TTC549 (cell line): ENCODE measurements around the gene WDHD1.
"Not testable (repeated sequence)": the region's sequence is repeated elsewhere in the genome, so short reads cannot be mapped to it uniquely, and the experiment has no call there.

Experiments used
- FAIRE-seq: peaks from 2 replicates; lab custom pipeline; 2012; peaks lifted over from hg19 to GRCh38; lab: Jason Lieb, UNC

The WDHD1 gene, protein sequence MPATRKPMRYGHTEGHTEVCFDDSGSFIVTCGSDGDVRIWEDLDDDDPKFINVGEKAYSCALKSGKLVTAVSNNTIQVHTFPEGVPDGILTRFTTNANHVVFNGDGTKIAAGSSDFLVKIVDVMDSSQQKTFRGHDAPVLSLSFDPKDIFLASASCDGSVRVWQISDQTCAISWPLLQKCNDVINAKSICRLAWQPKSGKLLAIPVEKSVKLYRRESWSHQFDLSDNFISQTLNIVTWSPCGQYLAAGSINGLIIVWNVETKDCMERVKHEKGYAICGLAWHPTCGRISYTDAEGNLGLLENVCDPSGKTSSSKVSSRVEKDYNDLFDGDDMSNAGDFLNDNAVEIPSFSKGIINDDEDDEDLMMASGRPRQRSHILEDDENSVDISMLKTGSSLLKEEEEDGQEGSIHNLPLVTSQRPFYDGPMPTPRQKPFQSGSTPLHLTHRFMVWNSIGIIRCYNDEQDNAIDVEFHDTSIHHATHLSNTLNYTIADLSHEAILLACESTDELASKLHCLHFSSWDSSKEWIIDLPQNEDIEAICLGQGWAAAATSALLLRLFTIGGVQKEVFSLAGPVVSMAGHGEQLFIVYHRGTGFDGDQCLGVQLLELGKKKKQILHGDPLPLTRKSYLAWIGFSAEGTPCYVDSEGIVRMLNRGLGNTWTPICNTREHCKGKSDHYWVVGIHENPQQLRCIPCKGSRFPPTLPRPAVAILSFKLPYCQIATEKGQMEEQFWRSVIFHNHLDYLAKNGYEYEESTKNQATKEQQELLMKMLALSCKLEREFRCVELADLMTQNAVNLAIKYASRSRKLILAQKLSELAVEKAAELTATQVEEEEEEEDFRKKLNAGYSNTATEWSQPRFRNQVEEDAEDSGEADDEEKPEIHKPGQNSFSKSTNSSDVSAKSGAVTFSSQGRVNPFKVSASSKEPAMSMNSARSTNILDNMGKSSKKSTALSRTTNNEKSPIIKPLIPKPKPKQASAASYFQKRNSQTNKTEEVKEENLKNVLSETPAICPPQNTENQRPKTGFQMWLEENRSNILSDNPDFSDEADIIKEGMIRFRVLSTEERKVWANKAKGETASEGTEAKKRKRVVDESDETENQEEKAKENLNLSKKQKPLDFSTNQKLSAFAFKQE

DNA sequence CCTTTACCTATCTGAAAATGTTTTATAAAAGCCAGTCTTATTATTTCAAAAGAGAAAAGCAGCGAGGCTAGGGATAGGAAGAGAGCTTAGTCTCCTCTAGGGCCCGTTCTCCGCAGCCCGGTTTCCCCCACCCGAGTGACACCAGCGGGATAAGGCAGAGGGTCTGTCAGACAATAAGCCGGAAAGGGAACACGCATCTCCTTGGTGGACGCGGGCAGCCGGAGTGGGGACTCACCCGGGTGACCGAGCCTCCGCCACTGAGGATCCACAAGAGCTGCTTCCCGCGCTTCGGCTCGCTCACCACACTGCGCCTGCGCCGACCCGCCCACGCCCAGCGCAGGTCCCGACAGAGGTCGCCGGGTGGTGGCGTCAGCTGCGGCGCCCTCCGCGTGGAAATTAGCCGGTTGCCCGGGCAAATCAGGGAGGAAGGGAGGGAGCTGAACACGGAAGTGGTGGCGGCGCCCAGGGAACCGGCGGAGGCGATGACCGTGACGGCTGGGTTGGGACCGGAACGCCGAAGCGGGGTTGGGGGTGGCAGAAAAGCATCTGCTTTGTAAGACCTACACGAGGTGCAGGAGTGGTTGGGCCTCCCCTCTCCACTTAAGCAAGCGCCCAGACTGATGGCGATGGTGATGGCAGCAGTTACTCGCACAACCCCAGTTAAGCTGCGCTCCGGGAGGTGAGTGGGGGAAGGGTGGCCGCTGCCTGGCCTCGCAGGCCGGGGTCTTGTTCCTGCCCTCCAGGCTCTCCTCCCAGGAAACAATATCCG, at the start of gene WDHD1, which contains the start of gene SOCS4:
WDHD1 (minus strand) TSS at position 307 of the 769 bp plus-strand sequence. CDS start 312 bp downstream, outside the sequence.
SOCS4 (plus strand) TSS at position 444 of the 769 bp plus-strand sequence. CDS start 15,806 bp downstream, outside the sequence.
- FAIRE-seq, result no peak

DNA sequence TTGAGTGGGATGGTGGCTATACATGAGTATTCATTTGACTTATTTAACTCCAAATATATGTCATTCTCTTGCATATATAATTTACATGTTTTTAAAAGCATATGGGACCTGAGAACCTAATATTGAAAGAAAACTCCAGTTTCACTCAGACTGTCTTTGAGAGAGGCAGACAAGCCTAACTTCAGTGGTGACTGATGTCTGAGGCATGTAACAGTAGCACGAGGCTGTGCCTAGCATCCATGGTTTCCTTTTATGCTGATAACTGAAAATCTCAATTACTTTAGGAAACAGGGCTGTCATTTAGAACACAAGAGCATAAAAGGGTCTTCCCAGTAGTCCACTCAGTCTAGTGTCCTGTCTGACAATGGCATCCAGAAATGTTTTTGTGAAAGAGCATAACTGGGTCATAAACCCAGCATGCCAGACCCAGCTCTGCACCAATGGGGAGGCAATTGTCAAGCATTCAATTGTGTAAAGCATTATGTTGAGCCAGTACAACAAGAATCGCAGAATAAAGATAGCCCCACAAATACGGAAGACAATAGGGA, 48.8 kb upstream of the WDHD1 start:
- no peak for FAIRE-seq

DNA sequence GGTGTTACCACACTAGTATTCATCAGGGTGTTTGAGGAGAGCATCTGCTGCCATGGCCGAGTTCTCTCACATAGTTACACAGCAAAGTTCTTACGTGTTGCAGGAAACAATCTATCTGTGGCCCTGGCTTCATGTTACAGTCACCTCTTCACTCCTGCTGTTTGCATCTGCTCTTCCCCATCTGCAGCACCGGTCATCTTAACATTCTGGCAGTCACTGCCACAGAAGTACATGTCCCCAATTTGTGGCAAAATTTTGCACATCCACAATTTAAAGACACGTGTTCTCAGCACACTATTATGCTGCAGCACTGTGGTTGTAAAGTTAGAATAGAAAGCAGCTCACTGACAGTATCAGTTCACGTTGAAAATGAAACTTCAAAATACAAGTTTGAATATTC, 47.8 kb upstream of the WDHD1 start:
- FAIRE-seq, result no peak

DNA sequence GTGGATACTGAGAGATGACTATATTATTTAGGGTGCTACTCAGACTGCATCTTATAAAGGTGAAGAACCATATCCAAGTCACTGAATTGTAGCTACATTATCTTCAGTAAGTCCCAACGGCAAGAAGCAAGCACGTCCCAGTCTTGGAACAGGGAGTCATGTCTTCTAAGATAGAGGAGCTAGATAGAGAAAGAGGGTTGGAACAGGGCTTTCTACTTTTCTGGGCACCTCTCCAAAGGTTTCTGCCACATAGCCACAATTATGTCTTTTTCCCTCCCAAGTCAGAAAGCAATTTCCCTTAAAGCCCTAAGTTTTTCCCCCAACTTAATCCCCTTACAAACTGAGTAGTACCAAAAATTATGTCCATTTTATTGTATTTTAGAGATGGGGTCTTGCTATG, 47.0 kb upstream of the WDHD1 start:
- no peak for FAIRE-seq

DNA sequence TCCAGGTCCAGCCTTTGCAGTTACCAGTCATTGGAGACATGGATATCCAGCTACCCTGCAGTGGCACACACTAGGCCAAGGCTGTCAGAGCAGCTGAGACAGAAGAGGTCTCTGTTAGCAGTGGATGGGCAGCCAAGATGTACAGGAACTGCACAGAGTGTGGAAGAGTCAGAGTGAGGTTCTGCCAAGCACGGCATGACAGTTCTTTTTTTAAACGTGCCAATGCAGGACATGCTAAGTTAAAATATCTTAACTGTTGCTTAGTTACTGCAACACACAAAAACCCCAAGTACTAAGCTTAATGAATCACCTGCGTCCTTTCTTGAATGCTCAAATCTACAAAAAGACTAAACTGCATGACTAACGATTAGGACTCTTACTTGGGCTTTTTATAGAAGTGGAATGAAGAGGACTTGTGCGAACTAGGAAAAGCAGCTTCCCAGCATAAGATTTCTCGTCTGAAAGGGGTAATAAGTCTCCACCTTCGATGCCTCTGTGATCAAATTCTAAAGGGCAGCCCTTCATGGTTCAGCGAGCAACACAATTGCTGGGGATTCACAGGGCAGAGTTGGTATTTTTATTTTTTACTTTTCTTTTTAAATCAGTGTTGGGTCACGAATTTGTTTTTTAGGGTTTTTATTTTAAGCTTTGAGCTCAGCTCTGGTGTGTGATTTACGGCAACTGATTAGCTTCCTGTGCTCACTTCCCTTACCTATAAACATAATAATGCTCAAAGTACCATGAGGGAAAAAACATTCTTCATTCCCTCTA, 45.2 kb upstream of the WDHD1 start:
- FAIRE-seq, result no peak

DNA sequence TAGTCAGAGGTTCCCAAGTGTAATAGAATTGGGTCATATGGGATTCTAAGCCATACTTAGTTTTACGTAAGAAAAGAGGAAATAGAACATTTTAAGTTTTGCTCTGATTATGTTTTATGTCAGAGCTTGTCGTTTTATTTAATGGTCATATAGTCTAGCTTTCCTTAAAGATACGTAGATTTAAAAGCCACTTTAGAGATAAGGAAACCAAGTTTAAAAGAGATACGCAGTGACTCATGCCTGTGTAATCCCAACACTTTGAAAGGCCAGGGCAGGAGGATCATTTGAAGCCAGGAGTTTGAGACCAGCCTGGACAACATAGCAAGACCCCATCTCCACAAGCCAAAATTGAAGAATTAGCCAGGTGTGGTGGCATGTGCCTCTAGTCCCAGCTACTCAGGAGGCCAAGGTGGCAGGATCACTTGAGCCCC, 44.1 kb upstream of the WDHD1 start:
- no peak for FAIRE-seq

DNA sequence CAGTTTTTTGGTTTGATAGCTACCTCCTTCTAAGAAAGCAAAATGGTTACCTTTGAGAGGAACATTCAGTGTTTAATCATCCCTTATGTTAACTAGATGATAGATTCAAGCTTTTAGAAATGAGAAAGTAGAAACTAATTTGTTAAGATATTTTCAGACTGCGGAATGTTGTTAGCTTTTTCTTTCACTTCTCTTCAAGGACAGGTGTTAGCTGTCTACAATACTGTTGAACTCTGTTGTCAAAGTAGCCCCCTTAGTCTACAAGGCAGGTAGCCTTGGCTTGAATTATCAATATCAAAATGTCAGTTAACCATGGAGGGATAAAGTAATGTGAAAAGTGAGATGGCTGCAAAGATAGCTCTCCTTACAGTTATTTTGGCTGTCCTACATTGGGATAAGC, 39.3 kb upstream of the WDHD1 start:
- FAIRE-seq, result no peak

DNA sequence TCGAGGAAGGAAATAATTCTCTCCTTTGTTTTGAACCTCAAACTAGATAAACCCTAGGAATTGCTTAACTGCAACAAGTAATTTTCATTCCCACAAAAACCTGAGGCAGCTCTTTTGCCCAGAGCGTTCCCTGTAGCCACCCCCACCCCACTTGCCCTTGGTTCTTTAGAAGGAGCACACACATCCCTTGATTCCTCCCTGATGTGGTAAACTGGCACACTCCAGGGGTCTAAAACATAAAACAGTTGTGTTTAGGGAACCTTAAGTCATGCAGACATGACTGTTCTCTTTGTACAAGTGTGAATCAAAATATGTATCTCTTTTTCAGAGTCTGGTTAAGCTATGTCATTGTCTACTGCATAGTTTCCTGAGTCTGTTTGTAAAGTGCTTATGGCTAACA, 38.5 kb upstream of the WDHD1 start:
- no peak for FAIRE-seq

DNA sequence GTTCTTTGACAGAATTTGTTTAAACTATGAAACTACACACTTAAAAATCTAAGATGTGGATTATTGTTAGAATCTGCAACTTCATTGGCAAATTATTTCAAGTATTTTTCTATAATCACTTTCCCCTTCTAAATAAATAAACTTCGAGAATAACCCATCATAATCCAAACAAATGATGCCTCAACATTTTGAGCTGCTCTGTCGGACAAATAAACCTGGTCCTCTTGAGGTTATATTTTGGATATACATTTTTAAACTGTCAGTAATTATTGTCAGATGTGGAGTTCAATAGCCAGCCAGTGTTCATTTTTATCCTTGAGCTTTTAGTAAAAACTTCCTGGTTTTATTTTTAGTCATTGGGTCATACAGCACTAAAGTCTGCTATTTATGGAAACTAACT, 38.0 kb upstream of the WDHD1 start:
- not testable (repeated sequence) for FAIRE-seq

DNA sequence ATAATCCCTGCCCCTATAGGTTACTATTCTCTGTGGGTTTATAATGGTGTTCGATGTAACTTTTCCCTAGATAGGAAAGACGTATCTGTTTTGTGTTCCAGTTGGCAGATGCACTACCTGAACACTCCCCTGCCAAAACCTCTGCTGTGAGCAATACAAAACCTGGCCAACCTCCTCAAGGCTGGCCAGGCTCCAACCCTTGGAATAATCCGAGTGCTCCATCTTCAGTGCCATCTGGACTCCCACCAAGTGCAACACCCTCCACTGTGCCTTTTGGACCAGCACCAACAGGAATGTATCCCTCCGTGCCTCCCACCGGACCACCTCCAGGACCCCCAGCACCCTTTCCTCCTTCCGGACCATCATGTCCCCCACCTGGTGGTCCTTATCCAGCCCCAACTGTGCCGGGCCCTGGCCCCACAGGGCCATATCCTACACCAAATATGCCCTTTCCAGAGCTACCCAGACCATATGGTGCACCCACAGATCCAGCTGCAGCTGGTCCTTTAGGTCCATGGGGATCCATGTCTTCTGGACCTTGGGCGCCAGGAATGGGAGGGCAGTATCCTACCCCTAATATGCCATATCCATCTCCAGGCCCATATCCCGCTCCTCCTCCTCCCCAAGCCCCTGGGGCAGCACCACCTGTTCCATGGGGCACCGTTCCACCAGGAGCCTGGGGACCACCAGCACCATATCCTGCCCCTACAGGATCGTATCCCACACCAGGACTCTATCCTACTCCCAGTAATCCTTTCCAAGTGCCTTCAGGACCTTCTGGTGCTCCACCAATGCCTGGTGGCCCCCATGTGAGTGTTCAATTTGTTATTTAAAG, 35.8 kb upstream of the WDHD1 start:
- no peak for FAIRE-seq

DNA sequence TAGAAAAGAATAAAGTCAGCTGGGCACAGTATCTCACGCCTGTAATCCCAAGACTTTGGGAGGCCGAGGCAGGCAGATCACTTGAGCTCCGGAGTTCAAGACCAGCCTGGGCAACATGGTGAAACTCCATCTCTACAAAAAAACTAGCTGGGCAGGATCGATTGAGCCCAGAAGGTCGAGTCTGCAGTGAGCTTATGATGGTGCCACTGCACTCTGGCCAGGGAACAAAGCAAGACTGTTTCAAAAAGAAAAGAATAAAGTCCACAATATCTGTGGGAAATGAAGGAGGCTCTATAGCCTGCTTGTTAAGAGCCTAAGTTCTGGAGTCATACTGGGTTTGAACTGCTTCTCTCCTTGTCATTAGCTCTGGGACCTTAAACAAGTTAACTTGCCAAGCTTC, 32.4 kb upstream of the WDHD1 start:
- no peak for FAIRE-seq

DNA sequence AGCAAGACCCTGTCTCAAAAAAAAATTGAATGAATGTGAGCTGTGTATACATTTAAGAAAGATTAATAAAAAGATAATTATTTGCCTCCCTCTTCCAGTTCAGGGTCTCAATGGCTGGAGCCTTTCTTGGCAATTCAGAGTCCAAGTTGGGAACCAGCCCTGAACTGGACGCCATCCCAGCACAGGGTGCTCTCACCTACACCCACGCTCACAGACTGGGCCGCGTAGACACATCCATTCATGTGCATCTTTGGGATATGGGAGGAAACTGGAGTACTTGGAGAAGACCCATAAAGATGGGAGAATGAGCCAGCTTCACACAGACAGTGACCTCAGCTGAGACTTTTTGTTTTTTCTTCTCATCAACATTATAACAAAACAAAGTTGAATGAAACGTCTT, 31.0 kb upstream of the WDHD1 start:
- no peak for FAIRE-seq

DNA sequence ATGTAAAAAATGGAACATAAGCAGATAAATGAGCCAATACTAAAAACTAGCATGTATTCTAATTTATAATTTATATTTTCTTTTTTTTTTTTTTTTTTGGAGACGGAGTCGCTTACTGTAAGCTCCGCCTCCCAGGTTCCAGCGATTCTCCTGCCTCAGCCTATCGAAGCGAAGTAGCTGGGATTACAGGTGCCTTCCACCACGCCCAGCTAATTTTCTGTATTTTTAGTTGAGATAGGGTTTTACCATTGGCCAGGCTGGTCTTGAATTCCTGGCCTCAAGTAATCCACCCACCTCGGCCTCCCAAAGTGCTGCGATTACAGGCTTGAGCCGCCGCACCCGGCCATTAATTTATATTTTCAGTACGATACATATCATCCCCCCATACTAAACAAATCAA, 27.2 kb upstream of the WDHD1 start:
- no peak for FAIRE-seq

DNA sequence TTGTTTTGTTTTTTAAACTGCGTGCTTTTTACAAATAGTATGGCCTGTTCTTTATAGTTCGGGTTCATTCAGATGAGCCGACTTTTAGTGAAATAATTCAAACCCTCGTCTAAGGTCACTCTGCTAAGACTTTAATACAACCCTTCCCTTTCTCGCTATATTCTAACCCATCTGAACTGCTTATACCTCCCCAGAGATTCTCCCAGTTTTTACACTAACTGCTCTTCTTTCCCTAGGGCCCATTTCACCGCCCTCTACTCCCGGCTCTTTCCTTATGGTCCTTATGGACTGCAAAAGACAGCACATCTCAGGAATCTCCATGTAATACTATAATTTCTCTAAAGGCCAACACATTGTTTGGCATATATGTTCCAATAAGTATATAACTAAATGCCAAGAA, 26.6 kb upstream of the WDHD1 start:
- FAIRE-seq, result no peak

DNA sequence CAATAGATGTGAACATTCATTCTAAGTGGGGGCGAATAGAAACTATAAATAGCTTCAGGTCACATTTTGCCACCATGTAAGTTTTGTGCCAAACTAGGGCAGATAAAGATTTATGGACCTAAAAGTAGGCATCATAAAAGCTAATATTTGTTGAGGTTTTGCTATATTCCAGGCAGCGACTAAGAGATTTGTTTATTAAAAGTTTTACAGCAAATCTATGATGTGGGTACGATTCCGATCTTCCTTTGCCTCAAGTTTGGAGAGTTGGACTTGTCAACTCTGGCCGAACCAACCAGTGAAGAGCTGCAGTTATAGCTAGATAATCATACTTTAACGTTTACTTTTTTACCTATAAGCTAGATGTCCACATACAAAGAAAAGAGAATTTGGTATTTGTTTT, 26.1 kb upstream of the WDHD1 start:
- FAIRE-seq, result no peak

DNA sequence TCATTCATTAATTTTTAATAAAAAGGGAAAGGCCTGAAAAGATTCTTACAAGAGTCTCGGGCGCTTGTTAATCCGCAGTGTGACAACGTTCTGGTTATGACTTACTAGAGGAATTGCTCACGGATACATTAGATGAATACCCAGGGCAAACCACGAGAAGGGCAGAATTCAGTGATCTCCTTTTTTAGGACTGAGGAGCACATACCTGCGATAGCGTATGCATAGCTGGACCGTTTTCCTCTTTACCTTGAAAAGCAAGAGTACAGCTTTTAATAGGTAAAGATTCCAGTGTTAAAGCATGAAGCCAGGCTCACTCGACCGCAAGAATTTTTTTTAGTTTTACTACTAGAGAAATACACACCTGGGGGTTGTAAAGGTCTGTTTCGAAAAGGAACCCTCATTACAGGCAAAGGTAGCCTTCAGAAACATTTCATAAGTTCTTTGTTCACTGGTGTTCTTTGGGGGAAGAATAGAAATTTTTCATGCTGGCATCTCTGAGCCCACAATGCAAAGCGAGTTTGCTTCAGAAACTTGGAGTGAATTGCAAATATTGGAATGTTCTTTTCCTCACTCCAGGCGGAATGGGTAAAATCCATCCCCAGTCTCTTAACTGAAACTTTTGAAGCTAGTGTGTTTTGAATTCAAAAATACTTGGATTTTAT, 25.5 kb upstream of the WDHD1 start:
- FAIRE-seq, result no peak

DNA sequence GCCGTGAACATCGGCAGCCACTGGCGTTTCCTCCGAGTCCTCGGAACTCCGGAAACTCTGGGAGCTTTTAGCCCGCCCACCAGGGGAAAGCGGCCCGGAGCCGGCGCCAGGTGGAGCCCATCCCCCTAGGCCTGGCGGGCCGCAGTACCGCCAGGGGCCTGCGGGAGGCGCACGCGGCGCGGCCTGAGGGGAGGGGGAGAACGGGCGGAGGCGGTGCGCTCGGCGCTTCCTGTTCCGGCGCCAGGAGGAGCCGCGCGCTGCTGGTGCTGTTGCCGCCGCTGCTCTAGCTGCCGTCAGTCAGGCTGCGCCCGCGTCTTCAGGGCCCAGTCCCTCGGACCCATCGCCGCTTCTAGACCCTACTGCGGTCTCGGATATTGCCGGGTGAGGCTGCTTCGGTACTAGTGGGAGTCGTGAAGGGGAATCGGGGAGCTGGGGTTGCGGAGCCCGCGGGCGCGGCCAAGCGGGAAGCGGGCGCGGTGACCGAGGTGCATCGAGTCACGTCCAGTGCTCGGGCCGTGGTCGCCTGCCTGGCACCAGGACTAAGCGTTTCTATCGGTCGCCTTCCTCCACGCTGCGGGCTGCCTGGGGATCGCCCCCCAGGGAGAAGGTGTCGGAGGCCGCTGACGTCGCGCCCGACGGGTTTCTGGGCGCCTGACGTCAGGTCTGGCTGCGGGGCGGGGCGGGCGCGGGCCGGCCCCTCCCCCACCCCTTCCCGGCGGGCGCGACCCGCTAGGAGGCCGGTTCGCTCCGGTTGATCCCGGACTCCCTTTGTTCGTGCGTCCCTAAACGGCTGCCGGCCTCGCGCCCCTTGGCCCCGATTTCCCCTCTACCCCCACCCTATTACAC, 24.7 kb upstream of the WDHD1 start, which contains the start of gene MAPK1IP1L:
MAPK1IP1L (plus strand) TSS at position 225 of the 846 bp plus-strand sequence. CDS start 10,037 bp downstream, outside the sequence.
- no peak for FAIRE-seq

DNA sequence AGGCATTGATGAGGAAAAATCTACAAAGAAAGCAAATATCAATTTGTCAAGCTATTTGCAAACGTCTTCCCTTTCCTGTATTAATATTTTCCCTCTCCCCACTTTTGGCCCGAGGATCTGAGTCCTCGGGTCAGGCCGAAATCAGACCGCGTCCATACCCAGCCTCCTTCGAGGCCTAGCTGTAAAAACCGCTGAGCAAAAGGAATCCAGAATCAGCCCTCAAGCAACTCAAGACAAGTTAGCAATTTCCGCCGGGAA, 24.2 kb upstream of the WDHD1 start:
- no peak for FAIRE-seq
